OCI-M2 (cell line): ENCODE data around the gene CORO2A.

Experiments used
- DNase-seq: peaks from one replicate; lab custom pipeline; 2025; ENCODE audit not compliant: unreplicated experiment; lab: John Stamatoyannopoulos, UW

CORO2A gene

DNA sequence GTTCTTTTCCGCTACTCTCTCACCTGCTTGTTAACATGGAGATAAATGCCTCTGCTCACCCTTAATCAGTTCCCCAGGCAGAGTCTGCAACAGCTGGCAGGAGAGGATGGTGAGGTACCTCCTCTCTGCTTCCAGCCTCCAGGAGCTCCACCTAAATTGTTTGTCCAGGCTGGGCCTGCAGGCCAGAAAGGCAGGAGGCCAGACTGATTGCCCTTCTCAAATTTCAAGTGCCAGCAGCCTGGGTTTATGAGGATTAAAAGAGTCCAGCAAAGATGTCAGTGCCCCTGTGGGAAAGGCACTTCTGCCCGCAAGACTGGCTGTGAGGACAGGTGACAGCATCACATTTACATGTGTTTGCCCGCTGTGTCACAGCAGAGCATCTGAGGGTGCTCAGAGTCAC lies 19.8 kb downstream of the CORO2A start:
- no peak for DNase-seq

DNA sequence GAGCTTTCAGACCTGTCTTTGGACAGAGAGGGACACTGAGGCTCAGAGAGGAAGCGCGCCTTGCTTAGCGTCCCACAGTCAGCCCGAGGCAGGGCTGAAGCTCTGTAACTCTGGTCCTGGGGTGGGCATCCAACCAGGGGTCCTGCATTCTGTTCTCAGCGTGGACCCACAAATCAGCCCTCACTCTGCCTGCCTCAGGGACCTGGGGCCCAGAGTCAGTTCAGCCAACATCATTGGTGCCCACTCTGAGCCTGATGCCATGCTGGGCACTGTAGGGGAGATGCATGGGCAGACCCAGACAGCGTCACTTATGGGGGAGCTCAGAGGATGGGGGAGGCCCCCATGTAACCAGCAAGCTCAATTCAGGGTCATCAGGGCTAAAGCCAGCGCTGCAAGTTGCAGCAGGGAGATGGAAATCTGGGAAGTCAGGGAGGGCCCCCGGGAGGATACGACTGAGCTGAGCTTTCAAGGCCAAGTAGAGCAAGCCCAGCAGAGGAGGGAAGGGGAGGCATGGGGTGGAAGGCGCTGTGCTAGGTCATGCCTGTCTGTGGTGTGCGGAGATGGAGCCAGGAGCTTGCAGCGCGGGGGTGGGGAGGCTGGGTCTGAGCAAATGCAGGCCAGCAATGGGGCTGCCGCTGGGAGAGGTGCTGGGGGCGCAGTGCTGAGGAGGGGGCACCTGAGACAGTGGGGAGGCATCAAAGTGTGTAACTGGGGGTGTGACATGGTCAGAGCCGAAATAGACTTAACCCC lies 21.1 kb downstream of the CORO2A start:
- DNase-seq: no peak

DNA sequence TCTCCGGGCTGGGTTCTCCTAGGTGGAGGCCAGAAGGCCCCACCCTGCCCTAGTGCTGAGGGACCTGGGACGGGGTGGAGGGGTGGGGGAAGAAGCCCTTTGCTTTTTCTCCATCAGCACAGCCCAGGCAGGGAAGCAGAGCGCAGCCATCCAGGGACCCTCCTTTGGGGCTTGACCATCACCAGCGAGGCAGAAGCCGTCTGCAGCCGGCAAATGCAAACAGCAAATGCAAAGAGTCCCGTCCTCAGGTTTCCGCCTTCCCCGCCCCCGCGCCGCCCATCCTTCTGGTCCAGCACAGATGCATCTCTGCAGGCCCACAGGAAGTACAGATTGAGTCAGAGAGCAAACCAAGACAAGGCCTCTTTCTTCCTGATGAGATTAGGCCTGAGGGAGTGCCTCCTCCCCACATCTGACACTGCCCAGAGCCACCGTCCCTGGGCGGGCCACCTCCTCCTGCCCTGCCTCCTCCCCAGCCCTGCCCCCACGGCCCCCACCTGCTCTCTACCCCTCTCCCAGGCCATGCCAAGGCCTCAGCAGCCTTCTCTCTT lies 23.4 kb downstream of the CORO2A start:
- no peak for DNase-seq

DNA sequence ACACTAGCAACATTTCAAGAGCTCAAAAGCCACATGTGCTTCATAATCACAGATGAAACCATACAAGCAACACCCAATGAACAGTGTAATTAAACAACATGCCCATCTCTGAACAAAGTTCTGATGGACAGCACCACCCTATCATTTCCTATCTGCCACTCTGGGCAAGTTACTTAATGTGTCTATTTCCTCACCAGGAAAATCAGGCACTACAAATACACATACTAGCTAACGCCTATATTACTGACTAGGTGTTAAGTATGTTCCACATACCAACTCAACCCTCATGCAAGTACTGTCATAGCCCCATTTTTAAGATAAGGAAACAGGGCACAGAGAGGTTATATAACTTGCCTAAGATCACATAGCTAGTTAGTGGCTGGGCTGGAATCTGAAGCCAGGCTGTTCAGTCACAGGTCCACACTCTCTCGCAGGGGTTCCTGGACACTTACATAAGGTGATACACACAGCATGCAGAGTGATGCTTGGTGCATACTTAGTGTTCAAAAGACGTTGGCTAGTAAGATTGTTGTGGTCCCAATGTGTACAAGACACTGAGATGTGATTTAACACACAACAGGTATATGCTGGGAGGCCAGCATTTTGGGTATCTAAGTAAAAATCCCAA lies 24.2 kb downstream of the CORO2A start:
- DNase-seq: no peak

DNA sequence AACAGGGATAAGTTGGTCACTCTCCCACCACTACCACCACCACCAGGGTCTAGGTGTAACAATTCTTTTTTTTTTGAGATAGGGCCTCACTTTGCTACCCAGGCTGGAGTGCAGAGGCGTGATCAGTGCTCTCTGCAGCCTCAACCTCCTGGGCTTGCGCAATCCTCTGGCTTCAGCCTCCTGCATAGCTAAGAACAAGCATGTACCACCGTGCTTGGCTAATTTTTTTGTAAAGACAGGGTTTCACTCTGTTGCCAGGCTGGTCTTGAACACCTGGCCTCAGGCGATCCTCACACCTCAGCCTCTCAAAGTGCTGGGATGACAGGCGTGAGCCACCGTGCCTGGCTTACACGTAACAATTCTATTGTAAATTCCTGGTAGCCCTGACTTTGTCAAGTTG lies 27.5 kb downstream of the CORO2A start:
- DNase-seq: no peak

GRCh38 chr9:98162613-98163012 lies 29.8 kb downstream of the CORO2A start:
- DNase-seq: no peak

DNA sequence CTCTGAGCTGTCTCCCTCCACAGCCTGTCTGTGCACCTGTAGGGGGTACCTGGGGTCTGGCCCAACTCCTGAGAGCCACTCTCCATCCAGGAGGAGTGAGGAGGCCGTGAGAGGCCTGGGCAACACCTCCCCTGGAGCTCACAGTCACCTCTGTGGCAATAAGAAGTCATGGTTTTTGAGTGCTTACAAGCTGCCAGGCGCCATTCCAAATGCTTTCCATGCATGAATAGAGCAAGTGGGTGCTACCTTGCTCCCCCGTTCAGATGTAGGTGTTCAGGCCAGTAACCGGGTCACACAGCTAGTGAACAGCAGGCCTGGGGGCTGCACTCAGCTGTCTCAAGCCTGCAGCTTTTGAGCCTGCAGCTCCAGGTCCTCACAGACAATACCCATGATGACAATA lies 30.6 kb downstream of the CORO2A start:
- no peak for DNase-seq

GRCh38 chr9:98159790-98160189 lies 32.6 kb downstream of the CORO2A start:
- DNase-seq: no peak

GRCh38 chr9:98159301-98159700 lies 33.1 kb downstream of the CORO2A start:
- DNase-seq: no peak

DNA sequence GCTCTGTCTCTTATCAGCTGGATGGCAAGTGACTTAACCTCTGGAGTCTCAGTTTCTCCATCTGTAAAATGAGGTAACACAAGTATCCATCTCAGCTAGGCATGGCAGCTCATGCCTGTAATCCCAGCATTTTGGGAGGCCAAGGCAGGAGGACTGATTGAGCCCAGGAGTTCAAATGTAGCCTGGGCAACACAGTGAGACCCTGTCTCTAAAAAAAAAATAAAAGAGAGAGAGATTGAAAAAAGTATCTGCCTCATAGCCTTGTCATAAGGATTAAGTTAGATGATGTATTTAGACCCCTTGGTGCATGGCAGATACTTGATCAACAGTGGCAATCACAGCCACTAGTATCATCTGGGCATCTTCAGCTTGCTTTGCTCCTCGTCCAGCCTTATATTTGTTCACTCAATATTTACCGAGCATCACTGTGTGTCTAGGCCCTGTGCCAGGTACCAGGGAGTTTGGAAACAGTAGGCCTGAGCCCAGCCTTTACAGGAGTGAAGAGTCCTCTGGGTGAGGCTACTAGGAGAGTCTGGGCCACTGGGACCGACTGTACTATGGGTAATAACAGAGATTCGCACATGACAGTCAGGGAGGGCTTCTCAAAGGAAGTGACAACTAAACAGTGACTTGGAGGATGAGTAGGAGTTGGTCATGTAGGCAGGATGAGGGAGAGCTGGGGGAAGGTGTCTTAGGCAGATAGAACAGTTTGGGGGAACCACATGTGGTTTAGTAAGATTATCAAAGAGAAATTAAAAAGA lies 34.2 kb downstream of the CORO2A start:
- DNase-seq: no peak

GRCh38 chr9:98157372-98157771 lies 35.1 kb downstream of the CORO2A start:
- DNase-seq: no peak

DNA sequence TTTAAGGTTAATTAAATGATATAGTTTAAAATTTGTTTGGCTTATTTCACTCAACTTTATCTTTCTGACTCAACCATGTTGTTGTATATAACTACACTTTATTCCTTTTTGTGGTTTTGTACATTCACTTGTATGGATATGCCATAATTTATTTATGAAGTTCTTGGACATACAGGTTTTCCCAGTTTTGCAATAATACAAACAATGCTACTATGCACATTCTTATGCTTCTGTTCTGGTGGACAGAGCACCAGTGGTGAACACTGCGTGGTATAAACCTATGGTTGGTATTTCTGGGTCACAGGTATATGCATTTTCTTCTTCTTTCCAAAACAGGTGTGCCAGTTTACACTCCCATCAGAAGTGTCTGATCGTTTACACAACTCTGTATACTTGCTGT lies 37.8 kb downstream of the CORO2A start:
- no peak for DNase-seq

GRCh38 chr9:98152526-98152925 lies 39.9 kb downstream of the CORO2A start:
- no peak for DNase-seq

DNA sequence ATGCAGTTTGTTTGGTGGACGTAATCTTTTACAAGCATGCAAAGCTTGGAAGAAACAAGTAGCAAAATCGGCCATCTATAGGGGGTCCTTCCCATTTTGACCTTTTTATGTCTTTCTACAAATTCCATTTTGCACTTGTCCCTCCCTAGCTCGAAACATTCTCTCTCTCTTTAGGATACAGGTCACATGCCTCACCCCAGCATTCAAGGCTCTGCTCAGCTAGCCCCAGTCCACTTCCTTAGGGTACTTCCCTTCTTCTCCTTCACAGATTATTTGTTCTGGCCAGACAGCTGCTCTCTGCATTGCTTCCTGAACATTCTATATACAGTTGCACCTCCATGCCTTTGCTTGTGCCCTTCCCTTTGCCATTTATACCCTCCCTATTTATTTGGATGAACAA lies 41.7 kb downstream of the CORO2A start:
- DNase-seq: no peak

- DNase-seq: no peak
Observed at GRCh38 chr9:98150164-98150563, 42.3 kb downstream of the CORO2A start.

GRCh38 chr9:98149422-98149821 lies 43.0 kb downstream of the CORO2A start:
- no peak for DNase-seq

DNA sequence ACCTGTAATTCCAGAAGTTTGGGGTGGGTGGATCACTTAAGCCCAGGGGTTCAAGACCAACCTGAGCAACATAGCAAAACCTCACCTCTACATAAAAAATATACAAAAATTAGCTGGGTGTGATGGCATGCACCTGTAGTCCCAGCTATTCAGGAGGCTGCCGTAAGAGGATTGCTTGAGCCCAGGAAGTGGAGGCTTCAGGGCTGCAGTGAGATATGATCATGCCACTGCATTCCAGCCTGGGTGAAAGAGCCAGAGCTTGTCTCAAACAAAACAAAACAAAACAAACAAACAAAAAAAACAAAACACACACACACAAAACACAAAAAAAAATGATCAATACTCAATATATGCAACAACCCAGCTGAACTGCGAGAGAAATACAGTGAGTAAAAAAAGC lies 44.0 kb downstream of the CORO2A start:
- no peak for DNase-seq

DNA sequence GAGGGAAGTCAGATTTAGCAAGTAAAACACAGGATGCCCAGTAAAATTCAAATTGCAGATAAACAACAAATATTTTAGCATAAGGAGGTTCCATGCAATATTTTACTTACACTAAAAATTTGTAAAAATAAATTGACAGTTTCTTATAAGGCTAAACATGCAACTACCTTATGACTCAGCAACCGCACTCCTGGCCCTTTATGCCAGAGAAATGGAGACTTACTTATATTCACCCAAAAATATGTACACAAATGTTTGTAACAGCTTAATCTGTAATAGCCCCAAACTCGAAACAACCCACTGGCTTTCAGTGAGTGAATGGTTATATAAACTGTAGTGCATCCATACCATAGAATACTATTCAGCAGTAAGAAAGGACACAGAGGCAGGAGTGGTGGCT lies 44.9 kb downstream of the CORO2A start:
- DNase-seq: no peak

DNA sequence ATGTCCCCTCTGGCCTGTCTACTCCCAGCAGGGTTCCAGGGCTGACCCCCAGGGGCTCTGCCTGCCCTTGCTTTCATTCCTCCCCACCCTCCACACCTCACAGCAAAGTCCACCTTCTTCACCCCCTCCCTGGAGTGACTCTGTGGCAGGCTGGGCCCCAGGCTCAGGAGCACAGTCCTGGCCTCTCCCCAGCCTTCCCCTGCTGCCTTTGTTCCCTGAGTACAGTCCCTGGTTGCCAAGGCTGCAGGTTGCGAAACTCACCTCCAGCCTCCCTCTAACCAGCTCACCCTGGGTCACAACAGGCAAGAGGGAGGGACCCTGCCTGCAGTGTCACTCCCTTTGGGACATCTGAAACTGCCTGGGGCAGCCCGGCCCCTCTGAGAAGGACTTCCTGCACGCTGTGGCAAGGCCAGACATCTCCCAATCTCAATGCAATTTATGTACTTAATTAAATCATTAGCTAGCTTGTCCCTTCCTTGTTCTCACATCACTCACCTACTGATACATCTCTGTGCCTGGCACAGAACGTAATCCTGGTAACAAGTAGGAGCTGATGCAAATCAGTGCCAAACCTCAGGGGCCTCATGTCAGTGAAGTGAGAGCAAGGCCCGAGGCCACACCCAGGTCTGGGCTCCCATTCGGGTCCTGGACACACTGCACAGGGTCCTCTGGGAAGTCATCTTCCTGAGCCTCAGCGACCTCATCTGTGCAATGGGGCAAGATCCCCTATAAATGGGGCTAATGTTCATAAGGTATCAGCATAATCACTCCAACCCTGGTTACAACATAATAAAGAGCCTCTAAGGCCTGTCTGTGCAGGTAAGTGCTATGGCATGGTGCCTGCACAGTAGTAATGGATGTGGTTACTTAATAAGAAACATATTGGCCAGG lies 46.1 kb downstream of the CORO2A start:
- DNase-seq: no peak

GRCh38 chr9:98144631-98145030 lies 47.8 kb downstream of the CORO2A start:
- no peak for DNase-seq

DNA sequence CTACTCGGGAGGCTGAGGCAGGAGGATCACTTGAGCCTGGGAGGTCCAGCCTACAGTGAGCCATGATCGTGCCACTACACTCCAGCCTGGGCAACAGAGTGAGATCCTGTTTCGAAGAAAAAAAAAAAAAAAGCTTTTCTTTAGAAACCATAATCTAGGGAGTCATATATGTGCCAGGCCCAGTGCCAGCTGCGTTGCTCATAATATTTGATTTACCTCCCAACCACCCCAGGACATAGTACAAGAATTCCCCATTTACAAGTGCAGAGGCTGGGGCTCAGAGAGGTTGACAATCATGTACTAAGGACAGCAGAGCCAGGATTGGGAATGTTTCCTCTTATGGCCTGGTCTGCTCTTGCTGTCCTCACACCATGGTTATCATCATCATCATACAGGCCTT lies 48.4 kb downstream of the CORO2A start:
- DNase-seq: no peak
